GM10847 (cell line): ENCODE data around the gene HLA-A.

Experiments
- POLR2A ChIP-seq: IDR thresholded peaks from 2 replicates; pipeline ENCODE4 v1.6.1; 2011; ENCODE audit not compliant: insufficient read length; ENCODE audit errors: extremely low read depth

Gene HLA-A

GRCh38 chr6:29992807-29993206 lies 50.5 kb downstream of the HLA-A start:
- TF ChIP-seq POLR2A: no peak

- TF ChIP-seq POLR2A: no peak
Measured at GRCh38 chr6:29994826-29995225, 52.5 kb downstream of the HLA-A start.

- no peak for TF ChIP-seq POLR2A
Measured at GRCh38 chr6:29995340-29995777, 53.0 kb downstream of the HLA-A start.
